Body of pancreas (tissue), 4 donors: ENCODE measurements around the gene FOXP1. TPM values are rescaled to one million over a fixed set of nuclear protein-coding genes. Genes with fewer than 3 reads are reported as not detected.

ENCODE experiments used
- ATAC-seq: fragments of 150-250 bp; one replicate; pipeline ENCODE4 v1.9.1; 2016
- DNase-seq, 4 donors: peaks; one replicate each; pipeline ENCODE4 v3.0.0-alpha.2; 2019
- H3K27ac ChIP-seq, 4 donors: fragments of 200-600 bp; sonication (generic); 1 replicate in 3 of 4; 2 replicates in 1 of 4; pipeline versions ENCODE4 v1.5.1 to v1.6.1; 2016 to 2019; ENCODE audit warnings: mild to moderate bottlenecking in 1 of 4, mixed read lengths in 1 of 4, moderate library complexity in 1 of 4
- H3K27me3 ChIP-seq, 2 donors: fragments of 200-600 bp; sonication (generic); one replicate each; pipeline ENCODE4 v1.6.0; 2016; ENCODE audit warnings: mild to moderate bottlenecking in 1 of 2
- H3K36me3 ChIP-seq, 2 donors: fragments of 200-600 bp; sonication (generic); replicated peaks in 1 of 2; 2 replicates each; pipeline ENCODE4 v1.5.1; 2016; ENCODE audit warnings: low read depth in 2 of 2; ENCODE audit not compliant: insufficient read depth in 1 of 2
- H3K4me1 ChIP-seq: fragments of 200-600 bp; sonication (generic); one replicate; pipeline ENCODE4 v1.6.0; 2016
- H3K4me3 ChIP-seq, 2 donors: fragments of 200-600 bp; sonication (generic); 1 replicate in 1 of 2; 2 replicates in 1 of 2; pipeline ENCODE4 v1.5.1; 2016 to 2019
- H3K9me3 ChIP-seq, 3 donors: fragments of 200-600 bp; sonication (generic); 1 replicate in 2 of 3; 2 replicates in 1 of 3; pipeline ENCODE4 v1.5.1; 2016
- POLR2A ChIP-seq, 3 donors: fragments of 450-650 bp; IDR thresholded peaks; one replicate each; pipeline ENCODE4 v1.6.1; 2016; ENCODE audit warnings: antibody characterized with exemption in 3 of 3, mild to moderate bottlenecking in 2 of 3
- WGBS, 2 donors: methylation state at CpG; one replicate each; pipeline ENCODE4 v1.1.5; 2017; 5-methylcytosine and 5-hydroxymethylcytosine counted together
- intact Hi-C: fragments of 100-400 bp; cut with DNase I; formaldehyde crosslinking; loops from one replicate; pipeline ENCODE4 v1.15.1; 2023
- total RNA-seq, 2 donors: library from RNA; depleted of rRNA; stranded (reverse); fragments of >200 nt; gene quantifications; one replicate each; pipeline ENCODE4 v1.1.0, GENCODE V29; 2016
- TF ChIP-seq, protein P1 (sequence below), 7 experiments: fragments of 450-650 bp in 4 of 7; fragments of 200-600 bp in 3 of 7; sonication (generic) in 3 of 7; IDR thresholded peaks; one replicate each; pipeline ENCODE4 v1.5.1; 2016 to 2019; ENCODE audit warnings: antibody characterized with exemption in 7 of 7

FOXP1 gene
- total RNA-seq, 2 donors from 2014 or later: 85.7 to 86.1 TPM

DNA sequence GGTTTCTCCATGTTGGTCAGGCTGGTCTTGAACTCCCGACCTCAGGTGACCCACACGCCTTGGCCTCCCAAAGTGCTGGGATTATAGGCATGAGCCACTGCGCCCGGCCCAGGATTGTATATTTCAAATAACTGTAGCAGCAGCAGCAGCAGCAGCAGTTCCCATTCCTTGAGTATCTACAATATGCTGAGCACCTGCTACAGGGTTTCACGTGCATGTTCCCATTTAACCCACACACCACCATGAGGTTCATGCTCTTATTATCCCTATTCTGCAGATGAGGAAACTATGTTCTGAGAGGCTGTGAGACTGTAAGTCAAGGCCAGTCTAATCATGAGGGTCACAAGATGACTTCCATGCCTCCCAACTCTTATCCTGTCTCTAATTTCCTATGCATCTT, 30.9 kb upstream of the FOXP1 start:
- 48 to 72% methylated on average over 4 to 5 of the region's 5 CpGs for WGBS, 2 donors
- no peak overlapping the region for H3K4me3 ChIP-seq
- peak; percentile 21 to 63 (median 26) for DNase-seq
- no peaks in the 10 kb centered on the region for H3K36me3 ChIP-seq
- no peaks in the 10 kb centered on the region for H3K9me3 ChIP-seq
- TF ChIP-seq, protein P1, sequence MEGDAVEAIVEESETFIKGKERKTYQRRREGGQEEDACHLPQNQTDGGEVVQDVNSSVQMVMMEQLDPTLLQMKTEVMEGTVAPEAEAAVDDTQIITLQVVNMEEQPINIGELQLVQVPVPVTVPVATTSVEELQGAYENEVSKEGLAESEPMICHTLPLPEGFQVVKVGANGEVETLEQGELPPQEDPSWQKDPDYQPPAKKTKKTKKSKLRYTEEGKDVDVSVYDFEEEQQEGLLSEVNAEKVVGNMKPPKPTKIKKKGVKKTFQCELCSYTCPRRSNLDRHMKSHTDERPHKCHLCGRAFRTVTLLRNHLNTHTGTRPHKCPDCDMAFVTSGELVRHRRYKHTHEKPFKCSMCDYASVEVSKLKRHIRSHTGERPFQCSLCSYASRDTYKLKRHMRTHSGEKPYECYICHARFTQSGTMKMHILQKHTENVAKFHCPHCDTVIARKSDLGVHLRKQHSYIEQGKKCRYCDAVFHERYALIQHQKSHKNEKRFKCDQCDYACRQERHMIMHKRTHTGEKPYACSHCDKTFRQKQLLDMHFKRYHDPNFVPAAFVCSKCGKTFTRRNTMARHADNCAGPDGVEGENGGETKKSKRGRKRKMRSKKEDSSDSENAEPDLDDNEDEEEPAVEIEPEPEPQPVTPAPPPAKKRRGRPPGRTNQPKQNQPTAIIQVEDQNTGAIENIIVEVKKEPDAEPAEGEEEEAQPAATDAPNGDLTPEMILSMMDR (IDR thresholded peaks at IDR 0.05): no peak
- no peak for TF ChIP-seq POLR2A (IDR thresholded peaks at IDR 0.05)
- H3K27ac ChIP-seq: peak overlapping the region in 1 of 4 donors; percentile 5
- peaks cover 25% of the 10 kb centered on the region for H3K4me1 ChIP-seq
- intact Hi-C loops: no loop called here
- peak; percentile 76 for ATAC-seq
- H3K27me3 ChIP-seq: no peaks in the 10 kb centered on the region

DNA sequence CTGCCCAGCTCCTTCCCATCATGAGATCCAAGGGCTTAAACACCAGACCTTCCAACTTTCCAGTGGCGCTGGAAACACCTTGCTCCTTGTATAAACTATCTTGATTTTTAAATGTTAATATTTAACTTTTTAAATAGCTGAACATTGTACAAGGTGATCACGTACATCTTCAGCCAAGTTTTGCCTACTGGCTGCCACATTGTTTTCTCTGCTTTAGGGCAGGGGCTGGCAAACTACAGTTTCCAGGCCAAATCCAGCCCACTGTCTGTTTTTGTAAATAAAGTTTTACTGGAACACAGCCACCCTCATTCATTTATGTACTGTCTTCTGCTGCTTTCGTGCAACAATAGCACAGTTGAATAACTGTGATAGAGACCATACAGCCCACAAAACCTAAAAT, 27.6 kb upstream of the FOXP1 start:
- WGBS, 2 donors: 39 to 40% methylated on average over 3 of the region's 3 CpGs
- peak; percentile 48 for ATAC-seq
- Histone ChIP-seq H3K27me3 (no peaks in the 10 kb centered on the region), H3K27ac (no peak overlapping the region), H3K4me1 (peaks cover 25% of the 10 kb centered on the region), H3K4me3 (no peak overlapping the region), H3K36me3 (no peaks in the 10 kb centered on the region), H3K9me3 (no peaks in the 10 kb centered on the region)
- intact Hi-C loops: no loop called here
- peak in 3 of 4 donors; percentile 14 to 26 (median 15) for DNase-seq
- TF ChIP-seq POLR2A (IDR thresholded peaks at IDR 0.05): no peak
- TF ChIP-seq, protein P1 (IDR thresholded peaks at IDR 0.05): no peak

DNA sequence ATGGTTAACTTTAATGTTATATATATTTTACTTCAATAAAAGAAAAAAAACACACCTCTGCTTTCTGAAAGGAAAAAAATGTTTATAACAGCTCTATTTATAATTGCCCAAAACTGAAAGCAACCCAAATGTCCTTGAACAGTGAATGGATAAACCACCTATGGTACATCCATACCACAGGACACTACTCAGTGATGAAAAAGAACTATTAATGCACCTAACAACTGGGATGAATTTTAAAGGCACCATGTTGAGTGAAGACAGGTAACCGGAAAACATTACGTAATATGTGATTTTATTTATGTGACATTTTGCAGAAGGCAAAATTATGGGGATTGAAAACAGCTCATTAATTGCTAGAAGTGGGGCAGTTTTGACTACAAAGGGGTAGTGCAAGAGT, 23.8 kb upstream of the FOXP1 start:
- Histone ChIP-seq H3K9me3 (no peaks in the 10 kb centered on the region), H3K4me3 (no peak overlapping the region), H3K36me3 (no peaks in the 10 kb centered on the region), H3K27ac (no peak overlapping the region), H3K4me1 (peaks cover 10% of the 10 kb centered on the region), H3K27me3 (no peaks in the 10 kb centered on the region)
- DNase-seq (no peak), ATAC-seq (no peak)
- no peak for TF ChIP-seq POLR2A (IDR thresholded peaks at IDR 0.05)
- TF ChIP-seq, protein P1 (IDR thresholded peaks at IDR 0.05): no peak
- WGBS, 2 donors: 88 to 95% methylated on average over 2 of the region's 2 CpGs
- intact Hi-C loops: no loop called here

DNA sequence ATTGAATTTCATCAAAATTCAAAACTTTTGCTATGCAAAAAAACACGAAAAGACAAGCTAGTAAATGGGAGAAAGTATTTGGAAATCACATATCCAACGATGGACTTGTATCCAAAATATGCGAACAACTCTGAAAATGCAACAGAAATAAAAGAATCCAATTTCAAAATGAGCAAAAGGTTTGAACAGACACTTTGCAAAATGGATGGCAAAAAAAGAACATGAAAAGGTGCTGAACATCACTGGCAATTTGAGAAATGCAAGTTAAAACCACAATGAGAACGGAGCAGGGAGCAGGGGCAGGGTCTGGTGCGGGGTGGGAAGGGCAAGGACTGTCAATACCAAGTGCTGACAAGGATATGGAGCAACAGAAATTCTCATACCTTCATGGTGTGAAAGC, 23.1 kb upstream of the FOXP1 start:
- H3K4me1 ChIP-seq: peaks cover 10% of the 10 kb centered on the region
- WGBS, 2 donors: 85 to 86% methylated on average over 5 of the region's 5 CpGs
- no peaks in the 10 kb centered on the region for H3K36me3 ChIP-seq
- DNase-seq: no peak
- H3K9me3 ChIP-seq: no peaks in the 10 kb centered on the region
- H3K27me3 ChIP-seq: no peaks in the 10 kb centered on the region
- intact Hi-C loops: no loop called here
- no peak for ATAC-seq
- TF ChIP-seq, protein P1 (IDR thresholded peaks at IDR 0.05): no peak
- TF ChIP-seq POLR2A (IDR thresholded peaks at IDR 0.05): no peak
- H3K27ac ChIP-seq: no peak overlapping the region
- no peak overlapping the region for H3K4me3 ChIP-seq

DNA sequence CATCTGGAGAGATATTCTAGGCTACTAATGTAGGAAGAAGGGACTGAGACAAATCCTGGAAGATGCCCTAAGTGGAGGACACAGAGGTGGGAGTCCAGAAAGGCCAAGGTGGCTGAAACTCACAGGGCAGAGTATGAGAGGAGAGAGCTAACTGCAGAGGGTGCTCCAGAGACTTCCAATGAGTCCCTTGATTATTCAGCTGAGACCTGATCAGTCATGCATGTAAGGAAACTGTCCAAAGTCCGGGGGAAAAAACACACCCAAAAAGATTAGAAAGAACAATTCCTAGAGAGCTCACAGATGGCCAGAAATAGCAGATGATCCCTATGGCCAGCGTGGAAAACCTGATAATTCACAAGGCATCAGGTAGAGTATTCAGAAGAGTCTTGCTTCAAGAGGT, 18.7 kb upstream of the FOXP1 start:
- ATAC-seq: no peak
- no peaks in the 10 kb centered on the region for H3K36me3 ChIP-seq

More for the DNA sequence above, 18.7 kb upstream of the FOXP1 start:
- Histone ChIP-seq H3K4me3 (no peak overlapping the region), H3K9me3 (no peaks in the 10 kb centered on the region), H3K4me1 (peaks cover 6% of the 10 kb centered on the region), H3K27me3 (no peaks in the 10 kb centered on the region), H3K27ac (no peak overlapping the region)
- intact Hi-C loops: no loop called here
- no peak for DNase-seq
- TF ChIP-seq, protein P1 (IDR thresholded peaks at IDR 0.05): no peak
- no peak for TF ChIP-seq POLR2A (IDR thresholded peaks at IDR 0.05)
- 32% methylated on average over 2 of the region's 2 CpGs for WGBS, 2 donors
